Muscle of back (tissue), 11 donors: ENCODE data around the gene PPP2R5E. TPM values are rescaled to one million over a fixed set of nuclear protein-coding genes. Genes with fewer than 3 reads are reported as not detected.
A peak's percentile ranks its signal among the peaks of the same experiment; 100 is the strongest.

Experiments
- DNase-seq, 3 donors: peaks; one replicate each; pipeline versions ENCODE4 v3.0.0 to v3.0.0-alpha.2; 2013
- polyA plus RNA-seq, 10 donors: library from polyadenylated mRNA; unstranded; fragments of 120-200 nt; gene quantifications; one replicate each; pipeline ENCODE4 v1.2.1, GENCODE V29; 2013; ENCODE audit not compliant: insufficient read length in 10 of 10

PPP2R5E gene
- polyA plus RNA-seq, 10 donors = 19.5 to 29.9 (median 24.0) TPM

GRCh38 chr14:63435838-63436237, 107.3 kb downstream of the PPP2R5E start:
- peak in 2 of 3 donors; percentile 22 to 30 for DNase-seq

- DNase-seq = no peak
Observed at GRCh38 chr14:63435204-63435603, 108.0 kb downstream of the PPP2R5E start.

- no peak for DNase-seq
Observed at GRCh38 chr14:63432888-63433552, 110.2 kb downstream of the PPP2R5E start.

GRCh38 chr14:63432228-63432627, 110.9 kb downstream of the PPP2R5E start:
- peak in 1 of 3 donors; percentile 13 for DNase-seq

DNA sequence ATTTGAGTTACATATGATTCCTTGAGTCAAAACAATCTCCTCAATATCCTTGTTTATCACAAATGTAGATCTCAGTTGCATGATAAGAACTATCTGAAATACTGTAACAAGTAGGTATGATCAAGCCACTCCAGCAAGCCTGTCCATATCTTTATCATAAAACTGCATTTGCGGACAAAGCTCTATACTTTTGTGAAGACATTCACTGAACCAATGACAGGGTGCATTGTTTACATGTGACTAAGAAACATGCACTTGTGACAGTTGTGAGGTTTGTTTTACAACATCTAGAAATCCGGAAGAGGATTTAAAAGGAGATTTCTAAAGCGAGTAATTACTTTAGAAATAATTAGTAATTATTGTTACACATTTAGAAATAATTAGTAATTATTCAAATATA, 111.7 kb downstream of the PPP2R5E start:
- no peak for DNase-seq

- DNase-seq = no peak
Observed at GRCh38 chr14:63428486-63428885, 114.7 kb downstream of the PPP2R5E start.

DNA sequence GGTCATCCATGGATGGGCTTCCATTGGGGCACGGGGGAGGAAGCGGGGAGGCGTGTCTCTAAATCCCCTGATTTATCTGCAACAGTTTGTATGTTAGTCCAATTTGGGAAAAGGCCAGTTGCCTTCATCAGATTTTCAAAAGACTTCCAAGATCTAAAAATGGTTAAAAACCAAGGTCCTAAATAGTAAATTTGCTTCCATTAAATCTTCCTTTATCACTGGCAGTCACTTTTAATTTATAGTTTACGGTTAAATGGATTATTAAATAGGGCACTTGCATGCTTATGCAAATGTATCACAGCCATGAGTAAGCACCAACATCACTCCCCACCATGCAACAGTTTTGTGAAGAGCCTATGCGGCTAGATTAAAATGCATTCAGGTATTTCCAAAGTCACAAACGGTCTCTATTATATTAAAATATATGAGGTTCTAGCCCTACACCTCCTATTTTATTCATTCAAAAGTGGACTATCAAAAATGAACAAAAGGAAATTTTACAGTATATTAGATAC, 116.3 kb downstream of the PPP2R5E start:
- no peak for DNase-seq

- no peak for DNase-seq
Observed at GRCh38 chr14:63423889-63424288, 119.3 kb downstream of the PPP2R5E start.

DNA sequence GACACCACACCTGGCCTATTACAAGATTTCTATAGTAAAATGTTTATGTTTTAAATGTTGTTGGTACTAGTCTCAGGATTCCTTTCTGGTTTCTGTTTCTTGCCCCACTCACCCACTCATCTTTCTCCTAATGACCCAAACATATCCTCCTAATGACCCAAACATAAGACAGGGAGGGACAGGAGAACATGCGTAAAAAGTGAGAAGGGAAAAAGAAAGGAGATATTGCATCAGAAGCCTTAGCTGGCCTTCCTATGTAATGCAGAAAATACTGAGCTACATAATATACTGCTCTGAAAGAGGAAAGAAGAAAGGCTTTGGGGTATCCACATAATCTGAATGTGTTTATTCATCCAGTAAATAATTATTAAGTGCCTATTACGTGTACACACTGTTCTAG, 119.8 kb downstream of the PPP2R5E start:
- DNase-seq = no peak

GRCh38 chr14:63421919-63422318, 121.3 kb downstream of the PPP2R5E start:
- DNase-seq = no peak

DNA sequence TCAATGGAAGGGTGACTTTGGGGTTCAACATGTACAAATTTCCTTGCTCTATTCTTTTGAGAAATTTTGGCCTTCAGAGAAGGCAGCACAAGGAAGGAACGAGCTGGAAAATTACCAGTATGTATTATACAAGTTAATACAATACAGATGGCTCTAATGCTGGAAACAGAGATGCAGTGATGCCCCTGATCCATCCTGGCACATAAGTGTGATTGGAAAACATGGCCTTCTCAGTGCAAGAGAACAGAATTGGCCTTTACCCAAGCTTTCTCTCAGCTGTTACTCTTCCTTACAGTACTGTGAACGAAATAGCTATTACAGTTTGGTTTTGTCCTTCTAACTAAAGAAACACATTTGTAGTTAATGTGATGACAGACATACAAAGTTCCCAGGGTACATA, 122.0 kb downstream of the PPP2R5E start:
- no peak for DNase-seq

GRCh38 chr14:63418020-63418419, 125.2 kb downstream of the PPP2R5E start:
- DNase-seq = no peak

- no peak for DNase-seq
Observed at GRCh38 chr14:63413009-63413408, 130.2 kb downstream of the PPP2R5E start.

- no peak for DNase-seq
Observed at GRCh38 chr14:63406333-63406732, 136.8 kb downstream of the PPP2R5E start.

DNA sequence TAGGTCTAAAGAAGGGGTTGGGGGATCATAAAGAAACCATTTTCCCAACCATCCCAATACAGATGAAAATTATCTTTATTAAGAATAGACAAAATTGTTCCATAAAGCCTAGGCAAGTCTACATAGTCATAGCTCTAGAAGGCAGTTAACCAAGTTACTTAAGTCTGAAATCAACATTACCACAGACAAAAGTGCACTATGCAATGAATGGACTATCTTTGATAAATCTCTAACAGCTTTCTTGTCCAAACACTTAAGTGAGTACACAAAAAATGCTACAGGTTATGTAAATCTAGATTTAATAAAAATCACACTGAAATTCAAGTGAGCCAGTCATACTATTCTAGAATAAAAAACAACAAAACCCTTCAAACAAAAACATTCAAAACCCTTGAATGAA, 137.5 kb downstream of the PPP2R5E start:
- DNase-seq = no peak

- DNase-seq = no peak
Observed at GRCh38 chr14:63404906-63405305, 138.3 kb downstream of the PPP2R5E start.

DNA sequence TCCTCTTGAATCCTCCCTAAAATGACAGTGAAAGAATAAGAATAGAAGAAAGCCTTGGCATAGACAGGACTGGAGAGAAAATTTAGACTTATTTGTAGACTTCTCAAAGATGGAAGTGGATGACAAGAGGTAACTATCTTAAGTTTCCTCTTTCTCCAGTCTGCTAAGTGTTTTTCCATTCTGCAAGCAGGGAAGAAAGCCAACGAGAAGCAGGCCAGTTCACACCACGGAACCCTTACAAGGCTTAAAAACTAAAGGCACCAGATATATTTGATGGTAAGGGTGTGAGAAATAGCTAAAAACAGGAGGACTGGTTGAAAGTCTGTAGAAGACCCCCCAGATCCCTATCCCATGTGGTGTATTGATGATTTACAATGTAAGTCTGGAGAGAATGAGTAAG, 141.5 kb downstream of the PPP2R5E start:
- DNase-seq = peak in 2 of 3 donors; percentile 36 to 56

DNA sequence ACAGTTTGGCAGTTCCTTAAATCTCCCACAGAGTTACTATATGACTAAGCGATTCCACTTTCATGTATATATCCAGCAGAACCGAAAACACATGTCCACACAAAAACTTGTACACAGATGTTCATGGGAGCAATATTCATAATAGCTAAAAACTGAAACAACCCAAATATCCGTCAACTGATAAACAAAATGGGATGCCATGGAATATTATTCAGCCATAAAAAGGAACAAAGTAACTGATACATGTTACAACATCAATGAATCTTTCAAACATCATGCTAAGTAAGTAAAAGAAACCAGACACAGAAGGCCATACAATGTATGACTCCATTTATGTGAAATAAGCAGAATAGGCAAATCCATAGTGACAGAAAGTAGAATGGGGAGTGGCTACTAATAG, 144.2 kb downstream of the PPP2R5E start:
- no peak for DNase-seq

- peak in 1 of 3 donors; percentile 9 for DNase-seq
Observed at GRCh38 chr14:63394841-63395240, 148.3 kb downstream of the PPP2R5E start.

GRCh38 chr14:63394432-63394831, 148.7 kb downstream of the PPP2R5E start:
- no peak for DNase-seq

DNA sequence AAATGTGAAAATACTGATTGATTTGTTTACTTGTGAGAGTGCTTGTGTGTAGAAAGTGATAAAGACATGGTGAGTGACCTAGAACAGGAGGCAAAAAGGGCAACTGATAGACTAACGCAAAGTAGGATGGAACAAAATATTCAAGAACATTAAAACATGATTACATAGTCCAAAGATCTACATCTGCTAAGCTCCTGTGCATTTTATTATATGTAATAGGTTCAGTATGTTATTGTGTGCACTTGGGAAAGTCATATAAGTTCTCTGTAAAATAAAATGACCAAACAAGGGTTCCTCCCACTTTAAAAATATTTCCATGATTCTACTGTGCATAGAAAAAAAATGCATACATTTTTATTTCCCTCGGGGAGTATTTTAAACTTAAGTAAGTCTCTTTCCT, 150.2 kb downstream of the PPP2R5E start:
- DNase-seq = peak in 1 of 3 donors; percentile 15

DNA sequence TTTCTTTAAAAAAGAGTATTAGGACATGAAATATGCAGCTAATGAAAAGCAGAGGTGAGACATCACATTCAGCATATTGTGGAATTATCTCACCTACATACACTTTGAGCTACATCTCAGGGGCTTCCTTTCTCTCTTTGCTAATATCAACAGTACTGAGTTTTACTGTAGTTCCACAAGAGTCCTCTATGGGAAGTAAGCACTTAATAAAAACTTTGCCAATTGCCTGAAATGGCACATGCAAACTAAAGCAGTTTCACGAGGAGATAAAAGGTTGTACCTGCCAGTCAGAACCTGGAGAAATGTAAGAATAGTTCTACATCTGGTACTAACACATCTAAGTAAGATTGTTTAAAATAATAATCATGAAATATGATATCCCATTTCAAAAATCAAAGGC, 150.9 kb downstream of the PPP2R5E start:
- no peak for DNase-seq

- DNase-seq = peak; percentile 17 to 57 (median 49)
Observed at GRCh38 chr14:63388766-63389431, 154.3 kb downstream of the PPP2R5E start.
